Erythroblast (primary cell): Measurements from ENCODE around the gene DSCAML1.

ENCODE experiments used
- GATA1 ChIP-seq: IDR thresholded peaks from 2 replicates; pipeline ENCODE4 v1.6.1; 2011; ENCODE audit warnings: low read depth, mild to moderate bottlenecking, control low read depth, low read length, moderate library complexity
- POLR2A ChIP-seq: IDR thresholded peaks from 2 replicates; pipeline ENCODE4 v1.6.1; 2011; ENCODE audit warnings: mild to moderate bottlenecking, low read length

GRCh38 chr11:117701781-117702180 is 95.2 kb downstream of the DSCAML1 start:
- TF ChIP-seq POLR2A = no peak
- no peak for TF ChIP-seq GATA1
